Sigmoid colon (tissue), 7 donors: ENCODE measurements around the gene GPS1. TPM values are rescaled to one million over a fixed set of nuclear protein-coding genes. Genes with fewer than 3 reads are reported as not detected.
A peak's percentile ranks its signal among the peaks of the same experiment; 100 is the strongest.

ENCODE experiments used
- DNase-seq: peaks from one replicate; pipeline ENCODE4 v3.0.0-alpha.2; 2019
- H3K27ac ChIP-seq, 4 donors: fragments of 200-600 bp; sonication (generic); one replicate each; pipeline ENCODE4 v1.5.1; 2016 to 2019; ENCODE audit warnings: mild to moderate bottlenecking in 1 of 4
- H3K27me3 ChIP-seq, 3 donors: fragments of 200-600 bp; sonication (generic); one replicate each; pipeline ENCODE4 v1.5.1; 2019; ENCODE audit warnings: mild to moderate bottlenecking in 1 of 3
- H3K36me3 ChIP-seq, 4 donors: fragments of 200-600 bp; sonication (generic); one replicate each; pipeline ENCODE4 v1.5.1; 2016 to 2019
- H3K4me1 ChIP-seq, 4 donors: fragments of 200-600 bp; sonication (generic); one replicate each; pipeline ENCODE4 v1.5.1; 2017 to 2019
- H3K4me3 ChIP-seq, 4 donors: fragments of 200-600 bp; sonication (generic); one replicate each; pipeline ENCODE4 v1.5.1; 2017 to 2019; ENCODE audit warnings: mild to moderate bottlenecking in 2 of 4, moderate library complexity in 1 of 4
- H3K9me3 ChIP-seq, 4 donors: fragments of 200-600 bp in 3 of 4; sonication (generic) in 3 of 4; one replicate each; pipeline versions ENCODE4 v1.5.1 to v1.6.1; 2013 to 2019
- EP300 ChIP-seq, 4 donors: sonication (generic); formaldehyde crosslinking; IDR thresholded peaks; one replicate each; pipeline ENCODE4 v1.6.1; 2017; ENCODE audit warnings: antibody characterized with exemption in 4 of 4
- POLR2A ChIP-seq, 2 donors: fragments of 450-650 bp; IDR thresholded peaks; one replicate each; pipeline ENCODE4 v1.6.1; 2016; ENCODE audit warnings: antibody characterized with exemption in 2 of 2, mild to moderate bottlenecking in 2 of 2, moderate library complexity in 2 of 2
- POLR2AphosphoS5 ChIP-seq, 4 donors: sonication (generic); formaldehyde crosslinking; IDR thresholded peaks; one replicate each; pipeline ENCODE4 v1.6.1; 2017; ENCODE audit warnings: antibody characterized with exemption in 4 of 4
- WGBS, 2 donors: extraction: QIAGEN DNeasy Blood & Tissue Kit; methylation state at CpG; one replicate each; pipeline ENCODE4 v1.1.7; 2013; 5-methylcytosine and 5-hydroxymethylcytosine counted together
- intact Hi-C: fragments of 100-400 bp; cut with DNase I; formaldehyde crosslinking; loops from one replicate; pipeline ENCODE4 v1.15.1; 2023
- polyA plus RNA-seq, 3 donors: library from polyadenylated mRNA; stranded (reverse); fragments of 200-250 nt; gene quantifications; one replicate each; pipeline ENCODE4 v1.2.3, GENCODE V29; 2013
- total RNA-seq, 4 donors: library from RNA; depleted of rRNA; stranded (reverse); fragments of >200 nt; gene quantifications; one replicate each; pipeline ENCODE4 v1.1.0, GENCODE V29; 2016
- TF ChIP-seq, protein P1 (sequence below), 4 experiments: fragments of 450-650 bp in 3 of 4; fragments of 200-600 bp in 1 of 4; IDR thresholded peaks; one replicate each; pipeline ENCODE4 v1.5.1; 2016 to 2019; ENCODE audit warnings: antibody characterized with exemption in 4 of 4, mild to moderate bottlenecking in 3 of 4, moderate library complexity in 2 of 4
- donor health status: healthy with polysubstance abuse.
- donor health status: Bipolar disorder and iron deficiency.
- donor health status: healthy.

The GPS1 gene
- total and polyA plus RNA-seq, 7 donors, result 64.6 to 83.6 (median 69.1) TPM

- 1% methylated on average over 94 of the region's 94 CpGs for WGBS, 2 donors
- peak overlapping the region; percentile 18 to 61 (median 59) for H3K27ac ChIP-seq
- TF ChIP-seq EP300 (IDR thresholded peaks at IDR 0.05), result no peak
- TF ChIP-seq, protein P1, sequence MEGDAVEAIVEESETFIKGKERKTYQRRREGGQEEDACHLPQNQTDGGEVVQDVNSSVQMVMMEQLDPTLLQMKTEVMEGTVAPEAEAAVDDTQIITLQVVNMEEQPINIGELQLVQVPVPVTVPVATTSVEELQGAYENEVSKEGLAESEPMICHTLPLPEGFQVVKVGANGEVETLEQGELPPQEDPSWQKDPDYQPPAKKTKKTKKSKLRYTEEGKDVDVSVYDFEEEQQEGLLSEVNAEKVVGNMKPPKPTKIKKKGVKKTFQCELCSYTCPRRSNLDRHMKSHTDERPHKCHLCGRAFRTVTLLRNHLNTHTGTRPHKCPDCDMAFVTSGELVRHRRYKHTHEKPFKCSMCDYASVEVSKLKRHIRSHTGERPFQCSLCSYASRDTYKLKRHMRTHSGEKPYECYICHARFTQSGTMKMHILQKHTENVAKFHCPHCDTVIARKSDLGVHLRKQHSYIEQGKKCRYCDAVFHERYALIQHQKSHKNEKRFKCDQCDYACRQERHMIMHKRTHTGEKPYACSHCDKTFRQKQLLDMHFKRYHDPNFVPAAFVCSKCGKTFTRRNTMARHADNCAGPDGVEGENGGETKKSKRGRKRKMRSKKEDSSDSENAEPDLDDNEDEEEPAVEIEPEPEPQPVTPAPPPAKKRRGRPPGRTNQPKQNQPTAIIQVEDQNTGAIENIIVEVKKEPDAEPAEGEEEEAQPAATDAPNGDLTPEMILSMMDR (IDR thresholded peaks at IDR 0.05), result peak; percentile 91 to 96 (median 94)
- peak overlapping the region; percentile 23 to 58 (median 42) for H3K4me3 ChIP-seq
- intact Hi-C loops, result loop anchor here (1.0 kb wide), 1 partner anchor 124 kb away; no protein-coding TSS in a partner anchor
- DNase-seq, result peak; percentile 93
- no peaks in the 10 kb centered on the region for H3K9me3 ChIP-seq
- H3K36me3 ChIP-seq, result no peaks in the 10 kb centered on the region
- H3K27me3 ChIP-seq, result peaks cover 6 to 21% (median 18%) of the 10 kb centered on the region in 3 donors
- H3K4me1 ChIP-seq, result peaks cover 0 to 25% (median 23%) of the 10 kb centered on the region in 4 donors
Measured at GRCh38 chr17:82030470-82031302, 21.0 kb upstream of the GPS1 start.

DNA sequence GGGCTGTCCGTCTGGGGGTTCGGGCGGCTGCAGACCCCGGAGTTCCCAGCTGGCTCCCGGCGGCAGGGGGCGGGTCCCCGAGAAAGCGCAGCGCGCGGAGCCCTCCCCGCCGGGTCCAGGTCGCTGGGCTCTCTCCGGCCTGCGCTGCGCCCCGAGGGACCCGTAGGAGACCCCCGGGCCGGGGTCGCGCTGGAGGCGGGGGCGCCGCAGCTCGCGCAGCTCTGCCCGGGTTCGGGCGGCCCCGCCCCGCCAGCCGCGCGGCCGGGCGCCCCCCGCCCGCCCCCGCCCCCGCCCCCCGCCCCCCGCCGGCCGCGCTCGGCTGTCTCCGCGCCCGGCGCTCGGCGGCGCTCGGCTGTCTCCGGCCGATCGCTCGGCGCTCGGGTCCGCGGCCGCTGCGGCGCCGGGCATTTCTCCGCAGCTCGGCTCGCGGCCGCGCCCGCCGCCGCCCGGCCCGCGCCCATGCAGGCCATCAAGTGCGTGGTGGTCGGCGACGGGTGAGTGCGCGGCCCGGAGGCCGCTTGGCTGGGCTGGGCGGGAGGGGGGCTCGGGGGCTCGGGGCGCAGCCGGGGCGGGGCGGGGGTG is 20.3 kb upstream of the GPS1 start, which contains the start of gene RAC3:
Gene RAC3 (plus strand): TSS at position 376 of the 582 bp plus-strand sequence. CDS start 84 bp downstream, at position 460.
- intact Hi-C loops, result no loop called here
- DNase-seq, result no peak
- H3K4me3 ChIP-seq, result peak within 1 kb of the TSS; percentile 23 to 58 (median 42)
- no peaks in the 10 kb centered on the region for H3K9me3 ChIP-seq
- peaks cover 6 to 21% (median 18%) of the 10 kb centered on the region in 3 donors for H3K27me3 ChIP-seq
- no peaks in the 10 kb centered on the region for H3K36me3 ChIP-seq
- peak within 1 kb of the TSS; percentile 18 to 61 (median 59) for H3K27ac ChIP-seq
- peaks cover 0 to 32% (median 29%) of the 10 kb centered on the region in 4 donors for H3K4me1 ChIP-seq
- TF ChIP-seq, protein P1 (IDR thresholded peaks at IDR 0.05), result no peak
- no peak for TF ChIP-seq EP300 (IDR thresholded peaks at IDR 0.05)
- TF ChIP-seq POLR2AphosphoS5 (IDR thresholded peaks at IDR 0.05), result no peak
- no peak for TF ChIP-seq POLR2A (IDR thresholded peaks at IDR 0.05)
- 1% methylated on average over 96 of the region's 96 CpGs for WGBS, 2 donors

GRCh38 chr17:82031885-82032627 is 19.6 kb upstream of the GPS1 start:
- no peaks in the 10 kb centered on the region for H3K9me3 ChIP-seq
- WGBS, 2 donors, result 10 to 12% methylated on average over 59 of the region's 59 CpGs
- no peaks in the 10 kb centered on the region for H3K36me3 ChIP-seq
- peak overlapping the region in 3 of 4 donors; percentile 35 to 58 (median 36) for H3K4me3 ChIP-seq
- H3K27me3 ChIP-seq, result peaks cover 6 to 21% (median 18%) of the 10 kb centered on the region in 3 donors
- peaks cover 0 to 38% (median 36%) of the 10 kb centered on the region in 4 donors for H3K4me1 ChIP-seq
- intact Hi-C loops, result no loop called here
- H3K27ac ChIP-seq, result no peak overlapping the region
- no peak for TF ChIP-seq POLR2AphosphoS5 (IDR thresholded peaks at IDR 0.05)
- TF ChIP-seq POLR2A (IDR thresholded peaks at IDR 0.05), result no peak
- TF ChIP-seq, protein P1 (IDR thresholded peaks at IDR 0.05), result no peak
- no peak for TF ChIP-seq EP300 (IDR thresholded peaks at IDR 0.05)
- DNase-seq, result no peak

DNA sequence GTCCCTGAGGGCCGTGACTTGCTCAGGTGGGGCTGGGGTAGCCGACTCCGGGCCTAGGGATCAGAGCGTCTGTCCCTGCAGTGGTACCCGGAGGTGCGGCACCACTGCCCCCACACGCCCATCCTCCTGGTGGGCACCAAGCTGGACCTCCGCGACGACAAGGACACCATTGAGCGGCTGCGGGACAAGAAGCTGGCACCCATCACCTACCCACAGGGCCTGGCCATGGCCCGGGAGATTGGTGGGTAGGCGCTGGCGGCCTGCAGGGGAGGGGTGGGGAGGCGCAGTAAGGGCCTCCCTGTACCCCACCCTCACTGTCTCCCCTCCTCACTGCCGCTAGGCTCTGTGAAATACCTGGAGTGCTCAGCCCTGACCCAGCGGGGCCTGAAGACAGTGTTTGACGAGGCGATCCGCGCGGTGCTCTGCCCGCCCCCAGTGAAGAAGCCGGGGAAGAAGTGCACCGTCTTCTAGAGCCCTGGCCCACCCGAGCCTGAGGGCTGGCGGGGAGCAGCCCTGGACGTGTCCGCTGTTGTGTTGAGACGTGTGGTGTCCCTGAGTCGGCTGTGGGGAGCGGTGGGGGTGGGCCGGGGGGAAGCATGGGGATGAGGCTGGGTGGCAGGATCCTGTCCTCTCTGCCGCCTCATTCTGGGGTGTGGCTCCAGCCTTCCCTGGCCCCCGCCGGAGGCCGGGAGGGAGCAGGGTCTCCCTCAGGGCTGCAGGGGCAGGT is 18.2 kb upstream of the GPS1 start:
- intact Hi-C loops, result no loop called here

More for the DNA sequence above, 18.2 kb upstream of the GPS1 start:
- DNase-seq, result no peak
- Histone ChIP-seq H3K9me3 (no peaks in the 10 kb centered on the region), H3K36me3 (no peaks in the 10 kb centered on the region), H3K27me3 (peaks cover 6 to 21% (median 18%) of the 10 kb centered on the region in 3 donors), H3K4me1 (peaks cover 3 to 44% (median 39%) of the 10 kb centered on the region in 4 donors), H3K27ac (no peak overlapping the region), H3K4me3 (no peak overlapping the region)
- WGBS, 2 donors, result 93 to 95% methylated on average over 38 of the region's 38 CpGs
- TF ChIP-seq POLR2A (IDR thresholded peaks at IDR 0.05), result no peak
- TF ChIP-seq EP300 (IDR thresholded peaks at IDR 0.05), result no peak
- TF ChIP-seq, protein P1 (IDR thresholded peaks at IDR 0.05), result no peak
- no peak for TF ChIP-seq POLR2AphosphoS5 (IDR thresholded peaks at IDR 0.05)
